K562 (cell line): ENCODE results near the gene RNF224. TPM values are rescaled to one million over a fixed set of nuclear protein-coding genes. Genes with fewer than 3 reads are reported as not detected.

ENCODE experiments used
- ARID1B ChIP-seq: fragments of 450-650 bp; IDR thresholded peaks from 2 replicates; pipeline ENCODE4 v1.6.1; 2016; ENCODE audit warnings: antibody characterized with exemption, mild to moderate bottlenecking, inconsistent platforms
- E2F8 ChIP-seq: fragments of 450-650 bp; IDR thresholded peaks from 2 replicates; pipeline ENCODE4 v1.7.1; 2018; ENCODE audit warnings: mild to moderate bottlenecking, low read depth; ENCODE audit not compliant: partially characterized antibody
- GMEB1 ChIP-seq: fragments of 250-450 bp; sonication (Bioruptor Pico); IDR thresholded peaks from 2 replicates; pipeline ENCODE4 v1.4.0; 2020; ENCODE audit warnings: mild to moderate bottlenecking
- JUND ChIP-seq, 2 experiments: IDR thresholded peaks; 2 replicates in 1 of 2; 3 replicates in 1 of 2; pipeline ENCODE4 v1.6.1; 2011; ENCODE audit warnings: borderline replicate concordance in 2 of 2, low read depth in 2 of 2, low read length in 2 of 2, improper control_type of control experiment in 1 of 2, missing biosample characterization in 1 of 2, missing genetic modification characterization in 1 of 2, missing genetic modification reagents in 1 of 2
- KDM1A ChIP-seq, 2 experiments: fragments of 450-650 bp; IDR thresholded peaks; 2 replicates each; pipeline ENCODE4 v1.6.1; 2016; ENCODE audit warnings: mild to moderate bottlenecking in 2 of 2
- LCOR ChIP-seq: sonication (generic); formaldehyde crosslinking; IDR thresholded peaks from 2 replicates; pipeline ENCODE4 v1.8.0; 2022; ENCODE audit warnings: mild to moderate bottlenecking, missing genetic modification reagents
- NKRF ChIP-seq: fragments of 450-650 bp; IDR thresholded peaks from 2 replicates; pipeline ENCODE4 v1.6.1; 2016; ENCODE audit warnings: borderline replicate concordance
- PHF20 ChIP-seq: fragments of 450-650 bp; IDR thresholded peaks from 2 replicates; pipeline ENCODE4 v1.6.1; 2018; ENCODE audit not compliant: partially characterized antibody
- RUNX1 ChIP-seq: sonication (generic); IDR thresholded peaks from 2 replicates; pipeline ENCODE4 v1.6.1; 2016; ENCODE audit warnings: antibody characterized with exemption, low read depth
- SNIP1 ChIP-seq: fragments of 450-650 bp; IDR thresholded peaks from 2 replicates; pipeline ENCODE4 v1.7.1; 2017; ENCODE audit warnings: low read depth, mild to moderate bottlenecking
- SRF ChIP-seq, 2 experiments: fragments of 250-450, 450-650 bp in 1 of 2; sonication (Bioruptor Pico) in 1 of 2; sonication (generic) in 1 of 2; formaldehyde crosslinking; IDR thresholded peaks; 2 replicates each; pipeline versions ENCODE4 v1.5.0 to v1.5.1; 2020 to 2022; ENCODE audit warnings: mild to moderate bottlenecking in 1 of 2, missing genetic modification reagents in 1 of 2
- TBL1XR1 ChIP-seq, 2 experiments: IDR thresholded peaks; 2 replicates each; pipeline ENCODE4 v1.6.1; 2012; ENCODE audit warnings: improper control_type of control experiment in 2 of 2, low read length in 2 of 2, mild to moderate bottlenecking in 1 of 2
- THAP7 ChIP-seq: fragments of 250-450 bp; sonication (Bioruptor Pico); IDR thresholded peaks from 2 replicates; pipeline ENCODE4 v1.5.0; 2021
- ZNF592 ChIP-seq: fragments of 450-650 bp; IDR thresholded peaks from 2 replicates; pipeline ENCODE4 v1.6.1; 2017; ENCODE audit warnings: antibody characterized with exemption, mild to moderate bottlenecking
- polyA plus RNA-seq, 8 experiments: library from polyadenylated mRNA; depleted of rRNA in 4 of 8; stranded (reverse) in 5 of 8; unstranded in 3 of 8; fragments of >200 nt; fragmentation: Nextera tagmentation in 2 of 8; fragmentation: Illumina TruSeq in 1 of 8; extraction: Ambion mirVana in 2 of 8; extraction: Trizol in 1 of 8; gene quantifications; 2 replicates each; pipeline versions ENCODE4 v1.2.1 to v1.2.3, GENCODE V29; 2011 to 2014; ENCODE audit warnings: inconsistent platforms in 1 of 8, missing spikeins in 1 of 8
- total RNA-seq, 7 experiments: library from RNA; depleted of rRNA in 6 of 7; stranded (reverse); fragments of >200 nt in 6 of 7; fragmentation: Illumina TruSeq in 2 of 7; extraction: Trizol in 2 of 7; gene quantifications; 2 replicates each; pipeline versions ENCODE4 v1.2.1 to v1.2.3, GENCODE V29; 2011 to 2021; ENCODE audit warnings: low replicate concordance in 1 of 7

RNF224 gene
- total and polyA plus RNA-seq, 9 of the 15 experiments (the other 6 are each of a cell fraction or from before 2014, with no cell fraction given), result not detected

DNA sequence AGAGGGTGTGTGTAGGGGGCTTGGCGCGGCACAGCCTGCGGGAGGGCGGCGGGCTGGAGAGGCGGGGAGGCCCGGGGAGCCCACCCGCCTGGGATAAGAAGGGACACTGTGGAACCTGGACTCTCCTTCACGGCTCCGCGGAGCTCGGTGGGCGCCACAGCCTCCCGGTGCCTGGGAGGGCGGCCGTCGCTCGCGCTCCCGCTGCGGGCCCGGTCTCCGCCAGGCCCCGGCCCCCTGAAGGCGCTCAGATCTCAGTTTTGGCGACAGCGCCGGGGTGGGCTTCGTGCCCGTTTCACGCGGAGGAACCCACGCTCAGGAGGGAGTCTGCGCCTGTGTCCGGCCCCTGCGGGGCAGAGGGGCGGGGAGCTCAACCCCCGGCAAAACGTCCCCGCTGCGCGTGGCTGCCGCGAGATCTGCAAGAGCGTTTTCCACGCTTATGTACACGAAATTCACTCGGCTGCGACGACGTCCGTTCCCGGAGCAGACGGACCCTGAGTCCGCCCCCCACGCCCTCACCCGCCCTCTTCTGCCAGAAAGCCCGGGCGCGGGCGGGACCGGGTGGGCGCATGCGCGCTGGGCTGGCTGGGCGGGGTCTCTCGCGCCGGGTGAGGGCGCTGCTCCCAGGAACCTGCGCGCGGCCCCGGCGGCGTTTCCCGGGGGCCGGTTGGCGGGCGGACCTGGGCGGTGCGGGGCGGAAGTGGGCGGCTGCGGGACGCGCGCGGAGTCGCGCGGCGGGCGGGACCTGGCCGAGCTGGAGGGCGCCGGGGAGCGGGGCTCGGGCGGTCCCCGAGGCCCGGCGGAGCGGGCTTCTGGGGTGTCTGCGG lies 27.5 kb downstream of the RNF224 start, which contains the start of gene NELFB (continued):
- TF ChIP-seq NKRF (peak; percentile 19; the same call in 1 of the 2 replicates), GMEB1 (peak; percentile 76), RUNX1 (no peak), TBL1XR1 (IDR thresholded peaks at IDR 0.05; ENCODE audit: low read length in 2 of 2) (no peak), KDM1A (IDR thresholded peaks at IDR 0.05) (no peak), THAP7 (0 out of 2 replicates have a peak, but pooled peaks have one; percentile 72), SNIP1 (no peak), LCOR (CRISPR knock-in tag) (no peak), PHF20 (peak; percentile 17), E2F8 (no peak), SRF (CRISPR knock-in tag; IDR thresholded peaks at IDR 0.05) (peak in 1 of 2 experiments; percentile 50; a peak in 1 of 4 replicates), JUND (IDR thresholded peaks at IDR 0.05; ENCODE audit: borderline replicate concordance, low read depth, low read length) (0 out of 2 replicates have a peak, but pooled peaks have one; percentile 42), JUND (tag; IDR thresholded peaks at IDR 0.05; ENCODE audit: borderline replicate concordance, low read depth, low read length) (no peak; the same call in 2 of the 3 replicates), ARID1B (peak; percentile 36; the same call in 1 of the 2 replicates), ZNF592 (0 out of 2 replicates have a peak, but pooled peaks have one; percentile 52)
